HEK293T (cell line): ENCODE data around the gene NPAS4.

Experiments
- FOXA1 ChIP-seq: fragments of 450-650 bp; IDR thresholded peaks from 2 replicates; pipeline ENCODE4 v1.6.1; 2016; ENCODE audit warnings: mild to moderate bottlenecking
- FOXM1 ChIP-seq: fragments of 450-650 bp; IDR thresholded peaks from 2 replicates; pipeline ENCODE4 v1.6.1; 2017; ENCODE audit warnings: mild to moderate bottlenecking, borderline replicate concordance
- L3MBTL2 ChIP-seq: fragments of 450-650 bp; conservative IDR thresholded peaks from 2 replicates; pipeline ENCODE4 v1.6.1; 2016; ENCODE audit warnings: mild to moderate bottlenecking
- LEF1 ChIP-seq: fragments of 450-650 bp; IDR thresholded peaks from 2 replicates; pipeline ENCODE4 v1.6.1; 2017; ENCODE audit warnings: mild to moderate bottlenecking, borderline replicate concordance

- no peak for TF ChIP-seq FOXM1
- no peak for TF ChIP-seq FOXA1
- no peak for TF ChIP-seq LEF1
- no peak for TF ChIP-seq L3MBTL2
These were observed 1.0 kb upstream of the NPAS4 start for GRCh38 chr11:66419825-66420224.
